ENCODE measurements around the gene ACTL9. TPM values are rescaled to one million over a fixed set of nuclear protein-coding genes. Genes with fewer than 3 reads are reported as not detected.

The ACTL9 gene
- total and polyA plus RNA-seq, 10 of the 15 experiments (the other 5 are each of a cell fraction or from before 2014, with no cell fraction given), result not detected

GRCh38 chr19:8665468-8666213, 33.0 kb downstream of the ACTL9 start:
- Histone ChIP-seq H3K79me2 (ENCODE audit: control insufficient read depth, insufficient read depth, low read length) (no peaks in the 10 kb centered on the region), H3K27ac (ENCODE audit: control insufficient read depth, insufficient read depth) (no peak overlapping the region), H2AFZ (ENCODE audit: control insufficient read depth, low read depth, low read length) (no peak overlapping the region), H3K27me3 (replicated peaks in 1 of 2; ENCODE audit: control insufficient read depth in 2 of 2, insufficient read depth in 2 of 2, low read length in 1 of 2) (no peaks in the 10 kb centered on the region), H3K9me3 (replicated peaks; ENCODE audit: control insufficient read depth, insufficient read depth, low read length) (no peaks in the 10 kb centered on the region; the same call in 2 of the 3 replicates), H4K20me1 (ENCODE audit: control insufficient read depth, insufficient read depth) (no peaks in the 10 kb centered on the region), H3K4me1 (ENCODE audit: control insufficient read depth, insufficient read depth, low read length) (no peaks in the 10 kb centered on the region), H3K36me3 (ENCODE audit: control insufficient read depth in 2 of 2, insufficient read depth in 2 of 2, low read length in 1 of 2) (no peaks in the 10 kb centered on the region), H3K9ac (ENCODE audit: control insufficient read depth, insufficient read depth, low read length) (no peak overlapping the region), H3K4me3 (no peak overlapping the region), H3K4me2 (ENCODE audit: control insufficient read depth, insufficient read depth) (no peak overlapping the region)
- RAD21 ChIA-PET (ENCODE audit: unreplicated experiment), result no interaction called here
- TF ChIP-seq POLR2AphosphoS2 (IDR thresholded peaks at IDR 0.05; ENCODE audit: low read depth, low read length), result no peak
- TF ChIP-seq ETV6 (conservative IDR thresholded peaks at IDR 0.05 in 1 of 2, IDR thresholded peaks at IDR 0.05 in 1 of 2; ENCODE audit: borderline replicate concordance in 1 of 2, low read depth in 1 of 2), result no peak
- CTCF ChIA-PET, result interaction anchor here (0.7 kb wide), 1 partner anchor 28 kb away, joined by 3 read pairs; no protein-coding TSS in a partner anchor
- no peak for ATAC-seq
- in situ Hi-C loops (cut with MboI), result no loop called here
- SMC1A ChIA-PET (ENCODE audit: uncharacterized antibody, unreplicated experiment), result no interaction called here
- FAIRE-seq, result no peak
- intact Hi-C loops (cut with micrococcal nuclease; ENCODE audit: unreplicated experiment), result no loop called here
- POLR2A ChIA-PET, result no interaction called here
- DNase-seq (ENCODE audit: low read depth, low spot score), result no peak
- BruUV-seq (replicated peaks), result no TSS peak
- WGBS (ENCODE audit: insufficient coverage, insufficient replicate concordance, low lambda C conversion rate, missing lambda C conversion rate), result 60% methylated on average over 3 of the region's 3 CpGs

GRCh38 chr19:8664671-8665057, 33.9 kb downstream of the ACTL9 start:
- Histone ChIP-seq H3K79me2 (ENCODE audit: control insufficient read depth, insufficient read depth, low read length) (no peaks in the 10 kb centered on the region), H3K36me3 (ENCODE audit: control insufficient read depth in 2 of 2, insufficient read depth in 2 of 2, low read length in 1 of 2) (no peaks in the 10 kb centered on the region), H4K20me1 (ENCODE audit: control insufficient read depth, insufficient read depth) (no peaks in the 10 kb centered on the region), H3K27ac (ENCODE audit: control insufficient read depth, insufficient read depth) (no peak overlapping the region), H3K4me1 (ENCODE audit: control insufficient read depth, insufficient read depth, low read length) (no peaks in the 10 kb centered on the region), H3K9ac (ENCODE audit: control insufficient read depth, insufficient read depth, low read length) (no peak overlapping the region), H2AFZ (ENCODE audit: control insufficient read depth, low read depth, low read length) (no peak overlapping the region), H3K4me2 (ENCODE audit: control insufficient read depth, insufficient read depth) (no peak overlapping the region), H3K4me3 (no peak overlapping the region), H3K27me3 (replicated peaks in 1 of 2; ENCODE audit: control insufficient read depth in 2 of 2, insufficient read depth in 2 of 2, low read length in 1 of 2) (no peaks in the 10 kb centered on the region), H3K9me3 (replicated peaks; ENCODE audit: control insufficient read depth, insufficient read depth, low read length) (no peaks in the 10 kb centered on the region; the same call in 2 of the 3 replicates)
- RAD21 ChIA-PET (ENCODE audit: unreplicated experiment), result no interaction called here
- FAIRE-seq, result no peak
- CTCF ChIA-PET, result interaction anchor here (2.0 kb wide), 1 partner anchor 29 kb away, joined by 9 read pairs; no protein-coding TSS in a partner anchor
- 14% methylated on average over 4 of the region's 4 CpGs for WGBS (ENCODE audit: insufficient coverage, insufficient replicate concordance, low lambda C conversion rate, missing lambda C conversion rate)
- no TSS peak for BruUV-seq (replicated peaks)
- TF ChIP-seq HDAC6 (IDR thresholded peaks at IDR 0.05; ENCODE audit: unreplicated experiment), result no peak
- no peak for ATAC-seq
- in situ Hi-C loops (cut with MboI), result no loop called here
- intact Hi-C loops (cut with micrococcal nuclease; ENCODE audit: unreplicated experiment), result no loop called here
- SMC1A ChIA-PET (ENCODE audit: uncharacterized antibody, unreplicated experiment), result interaction anchor here (1.3 kb wide), 1 partner anchor 9 kb away, joined by 4 read pairs; no protein-coding TSS in a partner anchor
- POLR2A ChIA-PET, result no interaction called here
- no peak for DNase-seq (ENCODE audit: low read depth, low spot score)

Data from GM12878 (cell line).